EH (cell line): ENCODE data around the gene ADCY2.

Experiments
- DNase-seq: peaks from one replicate; pipeline ENCODE4 v3.0.0-alpha.2; 2015; ENCODE audit warnings: low read depth

The ADCY2 gene

GRCh38 chr5:7793895-7794294, 398.0 kb downstream of the ADCY2 start:
- DNase-seq: no peak

GRCh38 chr5:7794311-7794710, 398.4 kb downstream of the ADCY2 start:
- no peak for DNase-seq

GRCh38 chr5:7794823-7795222, 398.9 kb downstream of the ADCY2 start:
- no peak for DNase-seq

GRCh38 chr5:7795306-7795705, 399.4 kb downstream of the ADCY2 start:
- DNase-seq: no peak

- no peak for DNase-seq
Observed at GRCh38 chr5:7801891-7802614, 406.1 kb downstream of the ADCY2 start.

GRCh38 chr5:7802855-7803254, 406.9 kb downstream of the ADCY2 start:
- no peak for DNase-seq

- DNase-seq: no peak
Observed at GRCh38 chr5:7803937-7804336, 408.0 kb downstream of the ADCY2 start.

- no peak for DNase-seq
Observed at GRCh38 chr5:7805379-7805778, 409.4 kb downstream of the ADCY2 start.

GRCh38 chr5:7808998-7809397, 413.1 kb downstream of the ADCY2 start:
- DNase-seq: no peak

GRCh38 chr5:7811715-7812114, 415.8 kb downstream of the ADCY2 start:
- no peak for DNase-seq

- no peak for DNase-seq
Observed at GRCh38 chr5:7813007-7813406, 417.1 kb downstream of the ADCY2 start.

GRCh38 chr5:7813576-7813975, 417.6 kb downstream of the ADCY2 start:
- no peak for DNase-seq

- DNase-seq: no peak
Observed at GRCh38 chr5:7814816-7815215, 418.9 kb downstream of the ADCY2 start.

GRCh38 chr5:7815892-7816534, 420.1 kb downstream of the ADCY2 start:
- peak; percentile 52 for DNase-seq

GRCh38 chr5:7816535-7816901, 420.6 kb downstream of the ADCY2 start:
- no peak for DNase-seq

GRCh38 chr5:7822449-7822848, 426.5 kb downstream of the ADCY2 start:
- DNase-seq: no peak

- no peak for DNase-seq
Observed at GRCh38 chr5:7823594-7823993, 427.7 kb downstream of the ADCY2 start.

GRCh38 chr5:7824995-7825394, 429.1 kb downstream of the ADCY2 start:
- DNase-seq: no peak

- no peak for DNase-seq
Observed at GRCh38 chr5:7825630-7826029, 429.7 kb downstream of the ADCY2 start.

- DNase-seq: no peak
Observed at GRCh38 chr5:7827610-7828009, 431.7 kb downstream of the ADCY2 start.

GRCh38 chr5:7828269-7828668, 432.3 kb downstream of the ADCY2 start:
- DNase-seq: no peak

- DNase-seq: no peak
Observed at GRCh38 chr5:7834982-7835381, 439.0 kb downstream of the ADCY2 start.

GRCh38 chr5:7837403-7837802, 441.5 kb downstream of the ADCY2 start:
- no peak for DNase-seq

GRCh38 chr5:7842531-7842930, 446.6 kb downstream of the ADCY2 start:
- DNase-seq: no peak
